ENCODE measurements around the gene SIRT3. TPM values are rescaled to one million over a fixed set of nuclear protein-coding genes. Genes with fewer than 3 reads are reported as not detected.
"Not testable (repeated sequence)": the region's sequence is repeated elsewhere in the genome, so short reads cannot be mapped to it uniquely, and the experiment has no call there.

Gene SIRT3
- total RNA-seq, 2 donors from 2014 or later: 16.5 to 48.5 TPM

GRCh38 chr11:201966-202365 lies 34.2 kb downstream of the SIRT3 start:
- Mint-ChIP-seq H3K4me1 (peaks cover 24% of the 10 kb centered on the region), H3K27ac (peak overlapping the region; percentile 84), H3K27me3 (no peaks in the 10 kb centered on the region), H3K36me3 (ENCODE audit: low read depth) (peaks cover 65% of the 10 kb centered on the region), H3K4me3 (peak overlapping the region; percentile 65), H3K9me3 (no peaks in the 10 kb centered on the region)
- peak; percentile 43 for ATAC-seq (replicated peaks)

GRCh38 chr11:200224-201003 lies 35.7 kb downstream of the SIRT3 start:
- Mint-ChIP-seq H3K27me3 (no peaks in the 10 kb centered on the region), H3K4me3 (no peak overlapping the region), H3K4me1 (peaks cover 24% of the 10 kb centered on the region), H3K9me3 (no peaks in the 10 kb centered on the region), H3K36me3 (ENCODE audit: low read depth) (peaks cover 50% of the 10 kb centered on the region), H3K27ac (peak overlapping the region; percentile 84)
- ATAC-seq (replicated peaks): no peak

GRCh38 chr11:199782-200181 lies 36.4 kb downstream of the SIRT3 start:
- Mint-ChIP-seq H3K36me3 (ENCODE audit: low read depth) (peaks cover 44% of the 10 kb centered on the region), H3K27ac (no peak overlapping the region), H3K27me3 (no peaks in the 10 kb centered on the region), H3K4me1 (peaks cover 24% of the 10 kb centered on the region), H3K9me3 (no peaks in the 10 kb centered on the region), H3K4me3 (no peak overlapping the region)
- ATAC-seq (replicated peaks): no peak

- ATAC-seq (replicated peaks): no peak
- H3K9me3 Mint-ChIP-seq: no peaks in the 10 kb centered on the region
- H3K36me3 Mint-ChIP-seq (ENCODE audit: low read depth): peaks cover 37% of the 10 kb centered on the region
- H3K27ac Mint-ChIP-seq: no peak overlapping the region
- no peaks in the 10 kb centered on the region for H3K27me3 Mint-ChIP-seq
- peaks cover 24% of the 10 kb centered on the region for H3K4me1 Mint-ChIP-seq
- H3K4me3 Mint-ChIP-seq: no peak overlapping the region
Observed at GRCh38 chr11:199004-199581, 37.0 kb downstream of the SIRT3 start.

GRCh38 chr11:198236-198806 lies 37.8 kb downstream of the SIRT3 start:
- Mint-ChIP-seq H3K4me1 (peaks cover 18% of the 10 kb centered on the region), H3K9me3 (no peaks in the 10 kb centered on the region), H3K4me3 (no peak overlapping the region), H3K27ac (peak overlapping the region; percentile 50), H3K36me3 (ENCODE audit: low read depth) (peaks cover 29% of the 10 kb centered on the region), H3K27me3 (no peaks in the 10 kb centered on the region)
- ATAC-seq (replicated peaks): no peak

DNA sequence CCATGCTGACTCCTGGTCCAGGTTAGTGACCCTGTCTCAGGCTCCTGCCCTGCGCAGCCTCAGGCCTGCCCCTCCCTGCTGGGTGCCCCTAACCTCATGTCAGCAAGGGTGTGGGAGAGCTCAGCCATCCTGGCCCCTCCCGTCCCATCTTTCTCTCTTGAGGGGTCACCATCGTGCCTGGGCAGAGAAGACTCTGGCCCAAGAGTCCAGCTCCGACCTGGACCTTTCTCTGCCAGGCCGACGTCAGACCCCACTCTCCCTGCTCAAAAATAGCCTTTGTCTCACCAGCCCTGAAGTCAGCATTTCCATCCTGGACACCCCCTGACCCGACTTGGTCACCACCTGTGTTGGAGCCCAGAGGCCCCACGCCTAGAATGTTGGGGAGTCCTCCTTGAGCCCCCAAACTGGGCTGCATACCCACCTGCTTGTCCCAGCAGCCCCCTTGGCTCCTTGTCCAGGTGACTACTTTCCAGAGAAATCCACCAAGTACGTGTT lies 38.4 kb downstream of the SIRT3 start:
- H3K27me3 Mint-ChIP-seq: no peaks in the 10 kb centered on the region
- no peak for ATAC-seq (replicated peaks)
- peaks cover 13% of the 10 kb centered on the region for H3K4me1 Mint-ChIP-seq
- H3K36me3 Mint-ChIP-seq (ENCODE audit: low read depth): peaks cover 24% of the 10 kb centered on the region
- peak overlapping the region; percentile 50 for H3K27ac Mint-ChIP-seq
- no peaks in the 10 kb centered on the region for H3K9me3 Mint-ChIP-seq
- H3K4me3 Mint-ChIP-seq: no peak overlapping the region

DNA sequence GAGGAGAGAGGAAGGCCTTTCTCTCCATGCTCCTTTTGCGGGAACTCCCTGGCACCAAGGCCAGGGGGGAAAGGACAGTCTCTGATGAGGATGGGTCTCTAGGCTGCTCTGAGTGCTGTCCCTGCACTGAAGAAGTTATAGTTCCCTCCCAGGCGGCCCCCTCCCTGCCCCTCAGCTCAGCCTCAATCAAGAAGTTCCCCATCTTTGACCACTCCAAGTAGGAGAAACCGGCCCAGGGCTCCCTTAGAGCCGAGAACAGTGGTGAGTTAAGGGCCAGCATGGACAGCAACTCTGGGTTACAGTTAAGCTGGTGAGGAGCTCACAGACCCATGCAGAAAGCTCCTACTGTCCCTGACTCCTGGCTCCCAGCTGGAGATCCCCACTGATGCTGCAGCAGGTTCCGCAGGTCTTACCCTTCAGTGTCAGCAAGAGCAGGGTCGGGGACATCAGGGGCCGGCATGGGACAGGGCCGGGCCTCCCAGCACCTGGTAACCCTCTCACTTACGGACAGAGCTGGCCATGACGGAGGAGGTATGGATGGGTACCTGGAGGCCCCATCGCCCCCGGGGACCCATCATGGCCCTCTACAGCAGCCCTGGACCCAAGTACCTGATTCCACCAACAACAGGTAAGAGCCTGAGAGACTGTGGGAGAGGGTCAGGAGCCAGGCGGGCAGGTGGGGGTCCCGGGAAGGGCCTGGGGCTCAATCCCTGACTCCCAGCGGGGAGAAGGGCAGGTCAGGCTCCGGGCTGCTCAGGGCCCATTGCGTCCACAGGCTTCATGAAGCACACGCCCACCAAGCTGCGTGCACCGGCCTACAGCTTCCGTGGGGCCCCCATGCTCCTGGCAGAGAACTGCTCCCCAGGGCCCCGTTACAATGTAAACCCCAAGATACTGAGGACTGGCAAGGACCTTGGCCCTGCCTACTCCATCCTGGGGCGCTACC lies 39.1 kb downstream of the SIRT3 start:
- Mint-ChIP-seq H3K4me1 (peaks cover 7% of the 10 kb centered on the region), H3K4me3 (no peak overlapping the region)
- no peak for ATAC-seq (replicated peaks)

DNA sequence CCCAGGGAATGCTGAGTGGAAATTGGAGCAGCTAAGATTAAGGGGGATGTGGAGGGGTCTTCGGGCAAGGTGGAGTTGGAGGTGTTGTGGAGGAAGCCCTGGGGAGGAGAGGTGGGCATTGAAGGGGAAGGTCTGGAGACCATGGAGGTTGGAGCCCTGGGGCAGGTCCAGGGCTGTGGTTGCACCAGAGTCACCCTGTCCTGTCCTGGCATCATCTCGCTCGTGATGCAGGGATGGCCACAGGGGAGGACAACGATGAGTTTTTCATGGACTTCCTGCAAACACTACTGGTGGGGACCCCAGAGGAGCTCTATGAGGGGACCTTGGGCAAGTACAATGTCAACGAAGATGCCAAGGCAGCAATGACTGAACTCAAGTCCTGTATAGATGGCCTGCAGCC lies 42.7 kb downstream of the SIRT3 start:
- not testable (repeated sequence) for H3K9me3 Mint-ChIP-seq; H3K27me3 Mint-ChIP-seq; H3K4me1 Mint-ChIP-seq; H3K4me3 Mint-ChIP-seq; H3K36me3 Mint-ChIP-seq (ENCODE audit: low read depth); H3K27ac Mint-ChIP-seq; ATAC-seq (replicated peaks)

More for the DNA sequence above, 39.1 kb downstream of the SIRT3 start:
- Mint-ChIP-seq H3K27ac (no peak overlapping the region), H3K27me3 (no peaks in the 10 kb centered on the region), H3K36me3 (ENCODE audit: low read depth) (peaks cover 16% of the 10 kb centered on the region), H3K9me3 (no peaks in the 10 kb centered on the region)

DNA sequence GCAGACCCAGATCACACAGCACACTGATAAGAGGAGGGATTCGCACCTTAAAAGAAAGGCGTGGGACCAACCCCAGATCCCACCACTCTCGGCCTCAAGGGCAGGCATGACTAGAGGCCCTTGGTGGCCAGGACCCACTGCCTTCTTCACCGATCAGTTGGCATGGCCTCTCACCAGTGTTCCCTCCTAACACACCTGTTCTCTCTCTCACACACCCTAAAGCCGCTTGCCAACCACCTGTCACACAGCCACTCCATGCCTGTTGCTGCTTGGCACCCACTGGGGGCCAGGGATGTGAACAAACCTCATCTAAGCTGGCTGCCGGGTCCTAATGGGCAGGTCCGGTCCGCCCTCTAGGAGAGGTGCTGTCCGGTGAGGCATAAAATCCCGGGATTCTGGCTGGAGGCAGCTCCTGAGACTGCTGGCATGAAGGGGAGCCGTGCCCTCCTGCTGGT lies 43.4 kb downstream of the SIRT3 start, which contains the start of gene SCGB1C1:
TSS of gene SCGB1C1 (plus strand) at position 405 of the 455 bp plus-strand sequence. CDS start at position 427, 22 bp downstream.
- not testable (repeated sequence) for H3K4me3 Mint-ChIP-seq; H3K4me1 Mint-ChIP-seq; H3K27me3 Mint-ChIP-seq; ATAC-seq (replicated peaks); H3K36me3 Mint-ChIP-seq (ENCODE audit: low read depth); H3K27ac Mint-ChIP-seq; H3K9me3 Mint-ChIP-seq

- H3K4me3 Mint-ChIP-seq; H3K27me3 Mint-ChIP-seq; H3K4me1 Mint-ChIP-seq; H3K36me3 Mint-ChIP-seq (ENCODE audit: low read depth); H3K27ac Mint-ChIP-seq; H3K9me3 Mint-ChIP-seq: not testable (repeated sequence)
- peak; percentile 62 for ATAC-seq (replicated peaks)
Observed at GRCh38 chr11:191490-192478, 44.4 kb downstream of the SIRT3 start.

DNA sequence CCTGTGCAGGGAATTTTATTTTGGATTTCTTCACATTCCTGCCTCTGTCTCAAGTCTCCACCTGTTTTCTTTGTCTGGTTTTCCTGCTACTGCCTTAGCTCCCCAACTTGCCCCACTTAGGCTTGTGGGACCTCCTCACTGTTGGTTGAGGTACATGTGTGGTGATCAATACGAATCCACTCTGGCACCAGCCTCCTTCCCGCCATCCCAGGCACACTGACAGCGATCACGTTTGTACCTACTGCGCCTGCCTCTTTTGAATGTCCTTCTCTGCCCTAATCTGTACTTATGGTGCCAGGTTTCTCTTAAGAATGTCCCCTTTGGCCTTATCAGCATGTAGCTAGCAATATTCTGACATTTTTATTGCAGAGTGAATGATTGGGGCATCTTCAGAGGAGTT lies 45.6 kb downstream of the SIRT3 start:
- ATAC-seq (replicated peaks); H3K4me3 Mint-ChIP-seq; H3K27ac Mint-ChIP-seq; H3K4me1 Mint-ChIP-seq; H3K27me3 Mint-ChIP-seq; H3K36me3 Mint-ChIP-seq (ENCODE audit: low read depth); H3K9me3 Mint-ChIP-seq: not testable (repeated sequence)

- H3K36me3 Mint-ChIP-seq (ENCODE audit: low read depth); H3K4me3 Mint-ChIP-seq; H3K9me3 Mint-ChIP-seq; H3K27me3 Mint-ChIP-seq; H3K4me1 Mint-ChIP-seq; H3K27ac Mint-ChIP-seq: not testable (repeated sequence)
- peak; percentile 87 for ATAC-seq (replicated peaks)
Observed at GRCh38 chr11:189843-190311, 46.3 kb downstream of the SIRT3 start.

DNA sequence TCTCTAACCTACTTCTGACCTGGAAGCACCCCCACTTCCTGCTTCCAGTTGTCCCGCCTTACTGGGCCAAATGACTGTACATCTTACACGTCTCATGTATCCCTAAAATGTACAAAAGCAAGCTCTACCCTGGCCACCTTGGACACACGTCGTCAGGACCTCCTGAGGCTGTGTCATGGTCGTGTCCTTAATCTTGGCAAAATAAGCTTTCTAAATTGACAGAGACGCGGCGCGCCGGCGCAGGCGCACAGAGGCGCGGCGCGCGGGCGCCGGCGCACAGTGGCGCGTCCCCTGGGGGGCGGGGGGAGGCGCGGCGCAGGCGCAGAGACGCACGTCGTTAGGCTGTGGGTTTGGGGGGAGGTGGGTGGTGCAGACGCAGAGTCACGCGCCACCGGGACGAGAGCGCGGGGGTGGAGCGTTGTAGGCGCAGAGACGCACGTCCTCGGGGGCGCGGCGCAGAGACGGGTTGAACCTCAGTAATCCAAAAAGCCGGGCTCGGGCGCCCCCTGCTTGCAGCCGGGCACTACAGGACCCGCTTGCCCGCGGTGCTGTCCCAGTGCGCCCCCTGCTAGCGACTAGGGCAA lies 46.9 kb downstream of the SIRT3 start:
- not testable (repeated sequence) for H3K9me3 Mint-ChIP-seq; H3K4me3 Mint-ChIP-seq; H3K27me3 Mint-ChIP-seq; ATAC-seq (replicated peaks); H3K27ac Mint-ChIP-seq; H3K4me1 Mint-ChIP-seq; H3K36me3 Mint-ChIP-seq (ENCODE audit: low read depth)
